Measurements from ENCODE around the gene UBE2I. TPM values are rescaled to one million over a fixed set of nuclear protein-coding genes. Genes with fewer than 3 reads are reported as not detected.

Gene UBE2I
- total RNA-seq, 1 experiment from 2014 or later: 71.3 TPM

DNA sequence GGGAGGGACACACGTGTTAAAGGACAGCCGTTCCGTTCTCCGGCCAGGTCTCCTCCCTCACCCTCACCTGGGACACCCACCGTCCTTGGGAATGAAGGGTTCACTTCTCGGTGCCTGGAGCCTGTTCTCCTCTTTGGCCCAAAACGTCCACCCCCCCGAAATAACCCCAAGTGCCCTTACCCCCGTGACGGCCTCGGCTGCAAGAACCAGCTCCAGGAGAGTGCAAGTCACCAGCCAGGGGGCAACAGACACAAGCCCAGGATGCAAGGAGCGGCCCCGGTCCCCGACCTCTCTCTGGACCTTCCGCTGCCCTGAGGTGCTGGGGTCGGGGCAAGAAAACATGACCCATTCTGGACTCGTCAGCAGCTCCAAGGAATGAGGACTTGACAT lies 20.0 kb upstream of the UBE2I start:
- DNase-seq (no peak), ATAC-seq (no peak)
- H2AFZ ChIP-seq (ENCODE audit: low read length): no peak overlapping the region
- no peaks in the 10 kb centered on the region for H3K36me3 ChIP-seq (ENCODE audit: low read depth, low read length)
- no peak overlapping the region for H3K9ac ChIP-seq (ENCODE audit: low read length)
- H3K9me2 ChIP-seq (replicated peaks; ENCODE audit: low read length): no peaks in the 10 kb centered on the region
- TF ChIP-seq EZH2phosphoT487 (IDR thresholded peaks at IDR 0.05; ENCODE audit: borderline replicate concordance, low read length) (no peak), EZH2 (IDR thresholded peaks at IDR 0.05; ENCODE audit: low read length, unreplicated experiment) (no peak)
- TF ChIP-seq, protein P1, sequence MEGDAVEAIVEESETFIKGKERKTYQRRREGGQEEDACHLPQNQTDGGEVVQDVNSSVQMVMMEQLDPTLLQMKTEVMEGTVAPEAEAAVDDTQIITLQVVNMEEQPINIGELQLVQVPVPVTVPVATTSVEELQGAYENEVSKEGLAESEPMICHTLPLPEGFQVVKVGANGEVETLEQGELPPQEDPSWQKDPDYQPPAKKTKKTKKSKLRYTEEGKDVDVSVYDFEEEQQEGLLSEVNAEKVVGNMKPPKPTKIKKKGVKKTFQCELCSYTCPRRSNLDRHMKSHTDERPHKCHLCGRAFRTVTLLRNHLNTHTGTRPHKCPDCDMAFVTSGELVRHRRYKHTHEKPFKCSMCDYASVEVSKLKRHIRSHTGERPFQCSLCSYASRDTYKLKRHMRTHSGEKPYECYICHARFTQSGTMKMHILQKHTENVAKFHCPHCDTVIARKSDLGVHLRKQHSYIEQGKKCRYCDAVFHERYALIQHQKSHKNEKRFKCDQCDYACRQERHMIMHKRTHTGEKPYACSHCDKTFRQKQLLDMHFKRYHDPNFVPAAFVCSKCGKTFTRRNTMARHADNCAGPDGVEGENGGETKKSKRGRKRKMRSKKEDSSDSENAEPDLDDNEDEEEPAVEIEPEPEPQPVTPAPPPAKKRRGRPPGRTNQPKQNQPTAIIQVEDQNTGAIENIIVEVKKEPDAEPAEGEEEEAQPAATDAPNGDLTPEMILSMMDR (conservative IDR thresholded peaks at IDR 0.05; ENCODE audit: low read depth, low read length): no peak
- no peaks in the 10 kb centered on the region for H4K20me1 ChIP-seq (ENCODE audit: low read length)
- no peaks in the 10 kb centered on the region for H3K9me3 ChIP-seq (ENCODE audit: low read length)
- H3K79me2 ChIP-seq (ENCODE audit: low read length): no peaks in the 10 kb centered on the region
- H3K4me2 ChIP-seq (ENCODE audit: low read length): no peak overlapping the region
- H3K27ac ChIP-seq (ENCODE audit: low read length): no peak overlapping the region
- H3K4me3 ChIP-seq (ENCODE audit: low read length): no peak overlapping the region
- intact Hi-C loops (cut with micrococcal nuclease): no loop called here
- BruUV-seq (replicated peaks): no TSS peak
- POLR2A ChIA-PET (ENCODE audit: unreplicated experiment): no interaction called here
- H3K4me1 ChIP-seq (ENCODE audit: insufficient read depth, low read length): no peaks in the 10 kb centered on the region; the same call in 1 of the 2 replicates
- H3K27me3 ChIP-seq (ENCODE audit: low read length): no peaks in the 10 kb centered on the region
- H3F3A ChIP-seq (ENCODE audit: low read length, unreplicated experiment): no peaks in the 10 kb centered on the region
- CTCF ChIA-PET: no interaction called here

DNA sequence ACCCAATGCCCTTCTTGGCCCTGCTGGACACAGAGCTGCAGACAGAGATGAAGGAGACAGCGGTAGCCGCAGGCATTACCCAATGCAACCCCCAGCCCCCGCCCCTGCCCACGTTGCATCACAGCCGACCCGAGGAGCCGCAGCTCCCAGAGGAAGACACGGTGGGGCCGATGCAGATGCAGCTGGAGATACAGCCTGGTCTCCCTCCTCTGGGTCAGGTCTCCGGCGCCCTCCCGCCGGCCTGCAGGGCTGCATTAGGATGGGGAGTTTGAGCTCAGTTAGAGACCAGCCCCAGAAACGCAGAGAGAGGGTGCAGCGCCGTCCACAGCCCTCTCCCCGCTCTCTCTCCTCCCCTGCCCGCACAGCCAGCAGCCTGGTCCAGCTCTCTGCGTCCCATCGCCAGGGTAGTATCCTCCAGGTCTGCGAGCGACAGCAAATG lies 19.4 kb upstream of the UBE2I start:
- no peak for DNase-seq
- intact Hi-C loops (cut with micrococcal nuclease): no loop called here
- H3K27me3 ChIP-seq (ENCODE audit: low read length): no peaks in the 10 kb centered on the region
- H3K4me1 ChIP-seq (ENCODE audit: insufficient read depth, low read length): no peaks in the 10 kb centered on the region; the same call in 1 of the 2 replicates
- no peak for ATAC-seq
- H3K36me3 ChIP-seq (ENCODE audit: low read depth, low read length): no peaks in the 10 kb centered on the region
- no peak overlapping the region for H3K9ac ChIP-seq (ENCODE audit: low read length)
- no peaks in the 10 kb centered on the region for H4K20me1 ChIP-seq (ENCODE audit: low read length)
- BruUV-seq (replicated peaks): no TSS peak
- no peak overlapping the region for H3K4me2 ChIP-seq (ENCODE audit: low read length)
- POLR2A ChIA-PET (ENCODE audit: unreplicated experiment): no interaction called here
- no peak overlapping the region for H2AFZ ChIP-seq (ENCODE audit: low read length)
- H3K4me3 ChIP-seq (ENCODE audit: low read length): no peak overlapping the region
- H3K79me2 ChIP-seq (ENCODE audit: low read length): no peaks in the 10 kb centered on the region
- H3K9me2 ChIP-seq (replicated peaks; ENCODE audit: low read length): no peaks in the 10 kb centered on the region
- CTCF ChIA-PET: no interaction called here
- no peak overlapping the region for H3K27ac ChIP-seq (ENCODE audit: low read length)
- no peaks in the 10 kb centered on the region for H3F3A ChIP-seq (ENCODE audit: low read length, unreplicated experiment)
- TF ChIP-seq EZH2phosphoT487 (IDR thresholded peaks at IDR 0.05; ENCODE audit: borderline replicate concordance, low read length): no peak
- no peak for TF ChIP-seq EZH2 (IDR thresholded peaks at IDR 0.05; ENCODE audit: low read length, unreplicated experiment)
- TF ChIP-seq, protein P1 (conservative IDR thresholded peaks at IDR 0.05; ENCODE audit: low read depth, low read length): no peak
- H3K9me3 ChIP-seq (ENCODE audit: low read length): no peaks in the 10 kb centered on the region

DNA sequence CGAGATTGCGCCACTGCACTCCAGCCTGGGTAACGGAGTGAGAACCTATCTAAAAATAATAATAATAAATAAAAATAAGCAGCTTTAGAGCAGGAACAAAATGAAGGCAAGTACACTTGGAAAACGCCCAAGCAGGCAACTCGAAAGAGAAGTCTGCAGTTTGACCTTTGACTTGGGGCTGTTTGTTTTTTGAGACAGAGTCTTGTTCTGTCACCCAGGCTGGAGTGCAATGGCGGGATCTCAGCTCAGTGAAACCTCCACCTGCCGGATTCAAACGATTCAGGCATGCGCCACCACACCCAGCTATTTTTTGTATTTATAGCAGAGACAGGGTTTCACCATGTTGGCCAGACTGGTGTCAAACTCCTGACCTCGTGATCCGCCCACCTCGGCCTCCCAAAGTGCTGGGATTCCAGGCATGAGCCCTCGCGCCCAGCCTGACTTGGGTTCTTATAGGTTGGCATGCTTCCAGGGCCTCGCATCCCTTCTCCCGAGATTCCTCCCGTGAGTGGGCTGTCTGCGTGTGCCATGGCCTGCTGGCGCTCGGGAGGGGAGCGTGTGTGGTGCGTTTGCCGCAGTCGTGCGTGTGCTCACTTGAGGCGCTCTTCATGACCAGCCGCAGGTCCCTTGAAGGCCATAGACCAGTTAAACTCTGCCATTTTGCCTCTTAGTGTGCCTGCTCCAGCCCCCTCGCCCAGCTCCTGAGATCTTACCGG lies 18.4 kb upstream of the UBE2I start:
- no peak for ATAC-seq
- POLR2A ChIA-PET (ENCODE audit: unreplicated experiment): no interaction called here
- no TSS peak for BruUV-seq (replicated peaks)
- Histone ChIP-seq H3K9me3 (ENCODE audit: low read length) (no peaks in the 10 kb centered on the region), H3K79me2 (ENCODE audit: low read length) (no peaks in the 10 kb centered on the region), H3K4me1 (ENCODE audit: insufficient read depth, low read length) (no peaks in the 10 kb centered on the region; the same call in 1 of the 2 replicates), H3K27ac (ENCODE audit: low read length) (no peak overlapping the region), H2AFZ (ENCODE audit: low read length) (no peak overlapping the region), H3F3A (ENCODE audit: low read length, unreplicated experiment) (no peaks in the 10 kb centered on the region), H3K9me2 (replicated peaks; ENCODE audit: low read length) (no peaks in the 10 kb centered on the region), H4K20me1 (ENCODE audit: low read length) (no peaks in the 10 kb centered on the region), H3K4me3 (ENCODE audit: low read length) (no peak overlapping the region), H3K27me3 (ENCODE audit: low read length) (no peaks in the 10 kb centered on the region), H3K36me3 (ENCODE audit: low read depth, low read length) (no peaks in the 10 kb centered on the region), H3K9ac (ENCODE audit: low read length) (no peak overlapping the region), H3K4me2 (ENCODE audit: low read length) (no peak overlapping the region)
- TF ChIP-seq, protein P1 (conservative IDR thresholded peaks at IDR 0.05; ENCODE audit: low read depth, low read length): no peak
- TF ChIP-seq EZH2phosphoT487 (IDR thresholded peaks at IDR 0.05; ENCODE audit: borderline replicate concordance, low read length): no peak
- no peak for TF ChIP-seq EZH2 (IDR thresholded peaks at IDR 0.05; ENCODE audit: low read length, unreplicated experiment)
- CTCF ChIA-PET: no interaction called here
- intact Hi-C loops (cut with micrococcal nuclease): no loop called here
- DNase-seq: no peak

Measured in PC-3 (cell line).